H1 (cell line): ENCODE data around the gene CDKN1B.

Experiments used
- CTCF ChIP-seq, 3 experiments: IDR thresholded peaks; 1 replicate in 2 of 3; 2 replicates in 1 of 3; pipeline versions ENCODE4 v1.5.1 to v1.6.1; 2011; ENCODE audit warnings: low read length in 3 of 3, mild to moderate bottlenecking in 3 of 3, inconsistent platforms in 2 of 3, low read depth in 1 of 3, moderate library complexity in 1 of 3; ENCODE audit not compliant: insufficient read depth in 1 of 3; ENCODE audit errors: control extremely low read depth in 1 of 3
- EP300 ChIP-seq, 2 experiments: IDR thresholded peaks; 1 replicate in 1 of 2; 2 replicates in 1 of 2; pipeline ENCODE4 v1.6.1; 2011 to 2012; ENCODE audit warnings: low read depth in 2 of 2, low read length in 2 of 2, mild to moderate bottlenecking in 2 of 2, borderline replicate concordance in 1 of 2, inconsistent platforms in 1 of 2, moderate library complexity in 1 of 2
- JUND ChIP-seq: IDR thresholded peaks from 2 replicates; pipeline ENCODE4 v1.6.1; 2011; ENCODE audit warnings: mild to moderate bottlenecking, improper control_type of control experiment, low read length
- MAX ChIP-seq: IDR thresholded peaks from 2 replicates; pipeline ENCODE4 v1.6.1; 2012; ENCODE audit warnings: inconsistent platforms
- POLR2AphosphoS5 ChIP-seq: IDR thresholded peaks from 2 replicates; pipeline ENCODE4 v1.6.1; 2011; ENCODE audit warnings: low read depth, low read length
- RFX5 ChIP-seq: IDR thresholded peaks from 2 replicates; pipeline ENCODE4 v1.6.1; 2011; ENCODE audit warnings: low read depth, low read length, improper control_type of control experiment, borderline replicate concordance
- SIX5 ChIP-seq: IDR thresholded peaks from 2 replicates; pipeline ENCODE4 v1.6.1; 2011; ENCODE audit warnings: mild to moderate bottlenecking, low read depth, low read length
- TBP ChIP-seq: IDR thresholded peaks from 2 replicates; pipeline ENCODE4 v1.6.1; 2011; ENCODE audit warnings: low read depth, low read length, improper control_type of control experiment

GRCh38 chr12:12718853-12719252, 1.7 kb downstream of the CDKN1B start:
- TF ChIP-seq CTCF (IDR thresholded peaks at IDR 0.05; ENCODE audit: control extremely low read depth in 1 of 3, insufficient read depth in 1 of 3, low read depth in 1 of 3, low read length in 3 of 3) = no peak
- no peak for TF ChIP-seq SIX5
- no peak for TF ChIP-seq JUND
- TF ChIP-seq RFX5 = no peak
- TF ChIP-seq MAX = no peak
- no peak for TF ChIP-seq POLR2AphosphoS5
- TF ChIP-seq EP300 (IDR thresholded peaks at IDR 0.05; ENCODE audit: borderline replicate concordance in 1 of 2, low read depth in 2 of 2, low read length in 2 of 2) = no peak
- TF ChIP-seq TBP = no peak
